IMR-90 (cell line): ENCODE results near the gene ANKRD13D. TPM values are rescaled to one million over a fixed set of nuclear protein-coding genes. Genes with fewer than 3 reads are reported as not detected.

Source experiments
- ATAC-seq: fragments of 200-7000 bp; cut with Tn5 transposase; 2 replicates; pipeline ENCODE4 v1.9.1; 2020; ENCODE audit warnings: low read depth, mild to moderate bottlenecking, moderate library complexity
- BruUV-seq: library from RNA; stranded (reverse); fragments of 400-500 nt; replicated peaks from 2 replicates; lab custom pipeline; 2021; lab: Mats Ljungman, UMichigan
- CTCF ChIA-PET: fragments of 300-600 bp; formaldehyde crosslinking; extraction: SDS; loops from one replicate; lab custom pipeline; 2021; ENCODE audit warnings: antibody characterized with exemption; lab: Yijun Ruan, JAX
- POLR2A ChIA-PET: fragments of 300-600 bp; sonication (Branson Sonifier 250); formaldehyde crosslinking; loops from one replicate; lab custom pipeline; 2022; ENCODE audit warnings: antibody characterized with exemption; ENCODE audit not compliant: unreplicated experiment; lab: Charles Lee
- DNase-seq: peaks from one replicate; pipeline ENCODE4 v3.0.0; 2013
- H2AFZ ChIP-seq: replicated peaks from 2 replicates; pipeline ENCODE3; 2013; ENCODE audit warnings: low read length, mild to moderate bottlenecking; ENCODE audit not compliant: poor library complexity
- H2AK5ac ChIP-seq: 2 replicates; pipeline ENCODE4 v1.6.1; 2013; ENCODE audit warnings: low read depth, low read length, inconsistent platforms
- H2AK9ac ChIP-seq: replicated peaks from 2 replicates; pipeline ENCODE3; 2013; ENCODE audit warnings: mild to moderate bottlenecking, low read depth, low read length, moderate library complexity; ENCODE audit not compliant: poor library complexity
- H2BK120ac ChIP-seq: 2 replicates; pipeline ENCODE4 v1.6.1; 2013; ENCODE audit warnings: low read depth, low read length, inconsistent platforms
- H2BK15ac ChIP-seq: 3 replicates; pipeline ENCODE4 v1.6.1; 2013; ENCODE audit warnings: low read depth, low read length, inconsistent platforms
- H2BK20ac ChIP-seq: 2 replicates; pipeline ENCODE4 v1.6.1; 2013; ENCODE audit warnings: low read depth, mild to moderate bottlenecking, inconsistent platforms, low read length, moderate library complexity
- H2BK5ac ChIP-seq: 2 replicates; pipeline ENCODE4 v1.6.1; 2013; ENCODE audit warnings: mild to moderate bottlenecking, low read depth, low read length, inconsistent platforms; ENCODE audit not compliant: poor library complexity, severe bottlenecking
- H3K14ac ChIP-seq: replicated peaks from 2 replicates; pipeline ENCODE4 v1.6.1; 2013; ENCODE audit warnings: low read depth, low read length, inconsistent platforms
- H3K18ac ChIP-seq: 2 replicates; pipeline ENCODE4 v1.6.1; 2013; ENCODE audit warnings: low read depth, low read length, control low read depth
- H3K23ac ChIP-seq: 2 replicates; pipeline ENCODE4 v1.6.1; 2013; ENCODE audit warnings: low read depth, low read length, inconsistent platforms
- H3K27ac ChIP-seq: 2 replicates; pipeline ENCODE4 v1.5.1; 2013; ENCODE audit warnings: mild to moderate bottlenecking, control low read depth, low read length; ENCODE audit not compliant: insufficient read depth
- H3K27me3 ChIP-seq: 2 replicates; pipeline ENCODE4 v1.6.1; 2013; ENCODE audit warnings: low read length; ENCODE audit not compliant: control insufficient read depth, insufficient read depth
- H3K36me3 ChIP-seq: 2 replicates; pipeline ENCODE4 v1.6.1; 2013; ENCODE audit warnings: low read length, mixed read lengths; ENCODE audit not compliant: control insufficient read depth, insufficient read depth
- H3K4ac ChIP-seq: 2 replicates; pipeline ENCODE4 v1.6.1; 2013; ENCODE audit warnings: low read depth, low read length, inconsistent platforms
- H3K4me1 ChIP-seq: 2 replicates; pipeline ENCODE4 v1.6.1; 2013; ENCODE audit warnings: low read length, mixed read lengths; ENCODE audit not compliant: control insufficient read depth, insufficient read depth
- H3K4me2 ChIP-seq: 2 replicates; pipeline ENCODE4 v1.6.1; 2013; ENCODE audit warnings: low read depth, mild to moderate bottlenecking, control low read depth, low read length, moderate library complexity
- H3K4me3 ChIP-seq: 2 replicates; pipeline ENCODE4 v1.5.1; 2013; ENCODE audit warnings: low read depth, mild to moderate bottlenecking, control low read depth, low read length, moderate library complexity; ENCODE audit not compliant: insufficient read depth
- H3K56ac ChIP-seq: 2 replicates; pipeline ENCODE4 v1.6.1; 2013; ENCODE audit warnings: low read length, inconsistent platforms; ENCODE audit not compliant: insufficient read depth; ENCODE audit errors: extremely low read depth
- H3K79me1 ChIP-seq, 2 experiments: 2 replicates each; pipeline ENCODE4 v1.6.1; 2013; ENCODE audit warnings: low read length in 2 of 2, inconsistent platforms in 1 of 2, low read depth in 1 of 2
- H3K9ac ChIP-seq: 2 replicates; pipeline ENCODE4 v1.6.1; 2013; ENCODE audit warnings: low read depth, low read length, control low read depth
- H3K9me1 ChIP-seq: 2 replicates; pipeline ENCODE4 v1.6.1; 2013; ENCODE audit warnings: low read length, inconsistent platforms; ENCODE audit not compliant: insufficient read depth
- H3K9me3 ChIP-seq: 2 replicates; pipeline ENCODE4 v1.6.1; 2013; ENCODE audit warnings: low read length; ENCODE audit not compliant: control insufficient read depth, insufficient read depth
- H4K20me1 ChIP-seq: 2 replicates; pipeline ENCODE4 v1.6.1; 2013; ENCODE audit warnings: low read length, inconsistent platforms; ENCODE audit not compliant: insufficient read depth
- H4K5ac ChIP-seq: 2 replicates; pipeline ENCODE4 v1.6.1; 2013; ENCODE audit warnings: mild to moderate bottlenecking, low read depth, low read length, control low read depth
- H4K8ac ChIP-seq, 2 experiments: 2 replicates each; pipeline ENCODE4 v1.6.1; 2013; ENCODE audit warnings: low read depth in 2 of 2, low read length in 2 of 2, control low read depth in 1 of 2, inconsistent platforms in 1 of 2
- H4K91ac ChIP-seq: 2 replicates; pipeline ENCODE4 v1.6.1; 2013; ENCODE audit warnings: low read depth, low read length, inconsistent platforms; ENCODE audit not compliant: insufficient read depth
- CHD1 ChIP-seq: IDR thresholded peaks from 2 replicates; pipeline ENCODE4 v1.6.1; 2012; ENCODE audit warnings: low read depth, low read length, improper control_type of control experiment
- CTCF ChIP-seq: conservative IDR thresholded peaks from 2 replicates; pipeline ENCODE4 v1.5.1; 2012; ENCODE audit warnings: mild to moderate bottlenecking, low read depth, low read length, improper control_type of control experiment
- WGBS, 2 experiments: methylation state at CpG; one replicate each; pipeline versions ENCODE4 v1.1.5 to v1.1.7; 2013; ENCODE audit warnings: missing lambda C conversion rate in 2 of 2; ENCODE audit not compliant: insufficient read length in 1 of 2; ENCODE audit errors: extremely low coverage in 2 of 2; 5-methylcytosine and 5-hydroxymethylcytosine counted together
- dilution Hi-C: fragments of 300-500 bp; cut with HindIII; formaldehyde crosslinking; loops from one replicate; pipeline ENCODE4 v1.14.3; 2018; ENCODE audit warnings: low sequenced_read_pairs; ENCODE audit not compliant: unreplicated experiment
- in situ Hi-C: fragments of 300-500 bp; cut with MboI; formaldehyde crosslinking; loops from 3 replicates; pipeline ENCODE4 v1.14.3; 2019; ENCODE audit warnings: low sequenced_read_pairs, inconsistent platforms, mixed read lengths
- intact Hi-C: fragments of 100-400 bp; cut with micrococcal nuclease; formaldehyde crosslinking; loops from 2 replicates; pipeline ENCODE4 v1.10.0; 2022
- polyA plus RNA-seq, 3 experiments: library from polyadenylated mRNA; depleted of rRNA; stranded (reverse); fragments of >200 nt; gene quantifications; 2 replicates each; pipeline ENCODE4 v1.2.3, GENCODE V29; 2012; ENCODE audit warnings: low replicate concordance in 1 of 3
- total RNA-seq: library from RNA; depleted of rRNA; stranded (reverse); fragments of >200 nt; gene quantifications from 2 replicates; pipeline ENCODE4 v1.2.3, GENCODE V29; 2012

Gene ANKRD13D
- total and polyA plus RNA-seq, 2 of the 4 experiments (the other 2 are of a cell fraction), result 7.3 to 38.4 TPM

GRCh38 chr11:67323526-67323925 lies 34.4 kb downstream of the ANKRD13D start:
- H2BK5ac ChIP-seq, result no peak overlapping the region
- H3K27ac ChIP-seq, result no peak overlapping the region
- H3K4ac ChIP-seq, result no peak overlapping the region
- H3K56ac ChIP-seq, result no peak overlapping the region
- no peak for DNase-seq
- H4K5ac ChIP-seq, result no peak overlapping the region
- H2AFZ ChIP-seq, result no peak overlapping the region
- no peak overlapping the region for H2BK20ac ChIP-seq
- in situ Hi-C loops, result no loop called here
- no peak overlapping the region for H3K18ac ChIP-seq
- no peaks in the 10 kb centered on the region for H3K36me3 ChIP-seq
- peaks cover 3% of the 10 kb centered on the region; the same call in 1 of the 2 replicates for H3K9me1 ChIP-seq
- intact Hi-C loops, result no loop called here
- no peak overlapping the region for H2BK15ac ChIP-seq
- no peaks in the 10 kb centered on the region for H3K27me3 ChIP-seq
- H3K4me1 ChIP-seq, result no peaks in the 10 kb centered on the region
- no peak overlapping the region for H4K91ac ChIP-seq
- H3K4me3 ChIP-seq, result no peak overlapping the region
- H3K79me1 ChIP-seq, result no peaks in the 10 kb centered on the region
- H4K20me1 ChIP-seq, result peaks cover 6% of the 10 kb centered on the region; the same call in 1 of the 2 replicates
- no peak overlapping the region for H2AK5ac ChIP-seq
- H4K8ac ChIP-seq, result no peak overlapping the region
- H3K14ac ChIP-seq, result no peak overlapping the region
- H3K9me3 ChIP-seq, result no peaks in the 10 kb centered on the region
- dilution Hi-C loops, result no loop called here
- ChIA-PET POLR2A (no interaction called here), CTCF (interaction anchor here (1.4 to 1.9 kb wide), 2 partner anchors 22 to 28 kb away, joined by 3 to 4 read pairs; no protein-coding TSS in a partner anchor)
- no peak overlapping the region for H3K23ac ChIP-seq
- no peak for ATAC-seq
- no peak overlapping the region for H3K4me2 ChIP-seq
- WGBS, 2 experiments, result 88% methylated on average over 3 of the region's 7 CpGs; no CpG with 5 or more reads in 1 of the 2 experiments
- no peak for TF ChIP-seq CHD1
- TF ChIP-seq CTCF, result no peak
- no peak overlapping the region for H2BK120ac ChIP-seq
- H3K9ac ChIP-seq, result no peak overlapping the region
- BruUV-seq, result no TSS peak
- H2AK9ac ChIP-seq, result no peak overlapping the region
